ENCODE results near the gene GADD45GIP1. TPM values are rescaled to one million over a fixed set of nuclear protein-coding genes. Genes with fewer than 3 reads are reported as not detected.
A peak's percentile ranks its signal among the peaks of the same experiment; 100 is the strongest.
"Not testable (repeated sequence)": the region's sequence is repeated elsewhere in the genome, so short reads cannot be mapped to it uniquely, and the experiment has no call there.

GADD45GIP1 gene
- total and polyA plus RNA-seq, 4 experiments from 2014 or later = 14.7 to 65.1 (median 39.4) TPM

DNA sequence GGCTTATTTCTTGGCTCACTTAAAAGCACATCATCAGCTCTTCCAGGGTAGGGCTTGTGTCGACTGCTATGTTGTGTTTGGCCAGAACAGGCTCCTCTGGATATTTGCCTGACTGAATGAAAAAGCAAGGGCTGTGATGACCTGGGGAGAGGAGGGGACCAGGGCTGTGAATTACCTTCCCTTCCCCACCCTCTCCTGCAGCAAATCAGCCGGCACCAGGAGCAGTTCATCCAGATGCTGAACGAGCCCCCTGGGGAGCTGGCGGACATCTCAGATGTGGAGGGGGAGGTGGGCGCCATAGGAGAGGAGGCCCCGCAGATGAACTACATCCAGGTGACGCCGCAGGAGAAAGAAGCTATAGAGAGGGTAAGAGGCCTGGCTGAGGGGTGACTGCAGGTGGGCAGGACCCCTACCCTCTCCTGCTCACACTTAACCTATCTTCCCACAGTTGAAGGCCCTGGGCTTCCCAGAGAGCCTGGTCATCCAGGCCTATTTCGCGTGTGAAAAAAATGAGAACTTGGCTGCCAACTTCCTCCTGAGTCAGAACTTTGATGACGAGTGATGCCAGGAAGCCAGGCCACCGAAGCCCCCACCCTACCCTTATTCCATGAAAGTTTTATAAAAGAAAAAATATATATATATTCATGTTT lies 4.4 kb downstream of the GADD45GIP1 start:
- Mint-ChIP-seq H3K9me3 (no peaks in the 10 kb centered on the region), H3K4me1 (peaks cover 16 to 31% (median 21%) of the 10 kb centered on the region in 4 donors), H3K27ac (peak overlapping the region in 2 of 7 donors; percentile 52 to 59), H3K4me3 (peak overlapping the region in 1 of 8 donors; percentile 15), H3K36me3 (peaks cover 27 to 64% of the 10 kb centered on the region in 2 donors), H3K27me3 (no peaks in the 10 kb centered on the region)
- intact Hi-C loops (cut with micrococcal nuclease) = no loop called here
- CTCF ChIA-PET (ENCODE audit: partially characterized antibody) = interaction anchor here (0.5 to 4.3 kb wide), 6 partner anchors 9 to 68 kb away, joined by 3 to 35 read pairs (median 4); no protein-coding TSS in a partner anchor
- no peak for DNase-seq
- Histone ChIP-seq H3K9me3 (ENCODE audit: control insufficient read depth in 1 of 2, low read length in 2 of 2) (no peaks in the 10 kb centered on the region), H3K27ac (ENCODE audit: low read depth, low read length) (no peak overlapping the region), H3K4me1 (ENCODE audit: insufficient read depth, low read length) (peaks cover 25% of the 10 kb centered on the region), H3K4me3 (ENCODE audit: low read length in 2 of 2) (no peak overlapping the region), H3K36me3 (ENCODE audit: insufficient read depth, low read length) (peaks cover 38% of the 10 kb centered on the region), H3K27me3 (ENCODE audit: insufficient read depth, low read length) (no peaks in the 10 kb centered on the region)
- POLR2A ChIA-PET (ENCODE audit: partially characterized antibody) = interaction anchor here (0.6 to 1.5 kb wide), 4 partner anchors 15 to 109 kb away, joined by 3 to 4 read pairs (median 4); partner anchors contain the start of gene GCDH

DNA sequence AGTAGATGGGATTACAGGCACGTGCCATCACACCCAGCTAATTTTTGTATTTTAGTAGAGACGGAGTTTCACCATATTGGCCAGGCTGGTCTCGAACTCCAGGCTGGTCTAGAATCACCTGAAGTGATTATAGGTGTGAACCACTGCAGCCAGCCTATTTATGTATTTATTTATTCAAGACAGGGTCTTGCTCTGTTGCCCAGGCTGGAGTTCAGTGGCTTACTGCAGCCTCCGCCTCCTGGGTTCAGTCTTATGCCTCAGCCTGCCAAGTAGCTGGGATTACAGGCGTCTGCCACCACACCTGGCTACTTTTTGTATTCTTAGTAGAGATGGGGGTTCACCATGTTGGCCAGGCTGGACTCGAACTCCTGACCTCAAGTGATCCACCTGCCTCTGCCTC lies 5.0 kb downstream of the GADD45GIP1 start:
- POLR2A ChIA-PET (ENCODE audit: partially characterized antibody) = interaction anchor here (0.9 to 1.5 kb wide), 2 partner anchors 14 to 61 kb away, joined by 3 to 4 read pairs; partner anchors contain the start of gene GCDH
- H3K4me1 Mint-ChIP-seq = peaks cover 16 to 34% (median 21%) of the 10 kb centered on the region in 4 donors

DNA sequence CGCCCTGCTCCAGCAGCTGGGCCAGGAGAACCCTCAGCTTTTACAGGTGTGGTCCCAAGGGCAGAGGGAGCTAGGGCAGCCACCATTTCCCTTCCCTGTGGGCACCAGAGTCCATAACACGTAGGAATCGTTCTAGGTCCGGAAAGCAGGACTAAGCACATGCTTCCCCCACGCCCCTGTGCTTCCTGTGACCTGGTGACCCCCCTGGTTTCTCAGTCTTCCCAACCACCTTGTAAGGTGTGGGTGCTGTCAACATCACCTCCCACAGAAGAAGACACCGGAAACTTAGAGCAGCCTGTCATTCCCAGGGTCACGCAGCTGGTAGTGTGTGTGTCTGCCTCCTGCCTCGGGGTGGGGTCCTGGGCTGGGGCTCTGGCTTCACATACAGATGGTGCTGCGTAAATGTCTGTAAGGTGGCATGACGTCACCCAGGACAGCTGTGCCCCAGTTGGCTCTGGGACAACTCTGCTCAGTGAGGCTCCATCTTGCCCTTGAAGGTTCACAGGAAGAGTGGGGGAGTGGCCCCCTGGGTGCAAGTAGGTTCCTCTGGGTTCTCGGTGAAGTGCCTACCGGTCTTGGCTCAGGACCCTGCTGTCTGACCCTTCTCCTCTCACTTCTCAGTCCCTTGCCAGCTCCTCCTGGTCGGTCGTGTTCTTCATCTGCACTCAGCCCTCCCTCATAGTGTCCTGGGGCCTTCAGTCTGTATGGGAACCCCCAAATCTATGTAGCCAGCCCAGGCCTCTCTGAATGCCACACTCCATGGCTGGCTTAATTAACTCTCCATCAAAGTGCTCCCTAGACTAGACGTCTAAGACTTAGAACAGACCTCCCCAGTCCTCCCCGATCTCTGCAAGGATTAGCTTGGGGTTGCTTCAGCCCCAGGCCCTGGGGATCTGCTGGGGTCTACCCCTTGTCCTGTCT lies 7.4 kb downstream of the GADD45GIP1 start:
- Histone ChIP-seq H3K4me1 (ENCODE audit: insufficient read depth, low read length) (peaks cover 25% of the 10 kb centered on the region), H3K27ac (ENCODE audit: low read depth, low read length) (no peak overlapping the region), H3K9me3 (ENCODE audit: control insufficient read depth in 1 of 2, low read length in 2 of 2) (no peaks in the 10 kb centered on the region), H3K27me3 (ENCODE audit: insufficient read depth, low read length) (no peaks in the 10 kb centered on the region), H3K36me3 (ENCODE audit: insufficient read depth, low read length) (peaks cover 44% of the 10 kb centered on the region), H3K4me3 (ENCODE audit: low read length in 2 of 2) (no peak overlapping the region)
- Mint-ChIP-seq H3K9me3 (peaks cover 0 to 3% (median 0%) of the 10 kb centered on the region in 8 donors), H3K27ac (peak overlapping the region in 2 of 7 donors; percentile 55 to 85), H3K27me3 (peaks cover 0 to 2% of the 10 kb centered on the region in 2 donors), H3K36me3 (peaks cover 30 to 72% of the 10 kb centered on the region in 2 donors), H3K4me1 (peaks cover 11 to 37% (median 18%) of the 10 kb centered on the region in 4 donors), H3K4me3 (peak overlapping the region in 2 of 8 donors; percentile 6 to 25)
- CTCF ChIA-PET (ENCODE audit: partially characterized antibody) = interaction anchor here (0.8 to 2.4 kb wide), 2 partner anchors 15 to 16 kb away, joined by 5 read pairs; no protein-coding TSS in a partner anchor
- POLR2A ChIA-PET (ENCODE audit: partially characterized antibody) = interaction anchor here (1.1 to 2.0 kb wide), 2 partner anchors 11 to 16 kb away, joined by 4 to 10 read pairs; partner anchors contain the start of genes CALR and FARSA
- intact Hi-C loops (cut with micrococcal nuclease) = loop anchor here (5.0 kb wide), 1 partner anchor 157 kb away; the partner anchor contains the start of gene JUNB
- DNase-seq = no peak

More for the DNA sequence above, 5.0 kb downstream of the GADD45GIP1 start:
- intact Hi-C loops (cut with micrococcal nuclease); H3K9me3 ChIP-seq (ENCODE audit: control insufficient read depth in 1 of 2, low read length in 2 of 2); DNase-seq; H3K27ac ChIP-seq (ENCODE audit: low read depth, low read length); H3K9me3 Mint-ChIP-seq; H3K27me3 ChIP-seq (ENCODE audit: insufficient read depth, low read length); H3K4me3 ChIP-seq (ENCODE audit: low read length in 2 of 2); H3K4me3 Mint-ChIP-seq; H3K27me3 Mint-ChIP-seq: not testable (repeated sequence)
- Mint-ChIP-seq H3K27ac (peak overlapping the region in 2 of 7 donors; percentile 59 to 75), H3K36me3 (peaks cover 28 to 68% of the 10 kb centered on the region in 2 donors)
- peaks cover 40% of the 10 kb centered on the region for H3K36me3 ChIP-seq (ENCODE audit: insufficient read depth, low read length)
- H3K4me1 ChIP-seq (ENCODE audit: insufficient read depth, low read length) = peaks cover 27% of the 10 kb centered on the region
- CTCF ChIA-PET (ENCODE audit: partially characterized antibody) = interaction anchor here (0.5 to 2.4 kb wide), 5 partner anchors 9 to 67 kb away, joined by 3 to 5 read pairs (median 3); no protein-coding TSS in a partner anchor

DNA sequence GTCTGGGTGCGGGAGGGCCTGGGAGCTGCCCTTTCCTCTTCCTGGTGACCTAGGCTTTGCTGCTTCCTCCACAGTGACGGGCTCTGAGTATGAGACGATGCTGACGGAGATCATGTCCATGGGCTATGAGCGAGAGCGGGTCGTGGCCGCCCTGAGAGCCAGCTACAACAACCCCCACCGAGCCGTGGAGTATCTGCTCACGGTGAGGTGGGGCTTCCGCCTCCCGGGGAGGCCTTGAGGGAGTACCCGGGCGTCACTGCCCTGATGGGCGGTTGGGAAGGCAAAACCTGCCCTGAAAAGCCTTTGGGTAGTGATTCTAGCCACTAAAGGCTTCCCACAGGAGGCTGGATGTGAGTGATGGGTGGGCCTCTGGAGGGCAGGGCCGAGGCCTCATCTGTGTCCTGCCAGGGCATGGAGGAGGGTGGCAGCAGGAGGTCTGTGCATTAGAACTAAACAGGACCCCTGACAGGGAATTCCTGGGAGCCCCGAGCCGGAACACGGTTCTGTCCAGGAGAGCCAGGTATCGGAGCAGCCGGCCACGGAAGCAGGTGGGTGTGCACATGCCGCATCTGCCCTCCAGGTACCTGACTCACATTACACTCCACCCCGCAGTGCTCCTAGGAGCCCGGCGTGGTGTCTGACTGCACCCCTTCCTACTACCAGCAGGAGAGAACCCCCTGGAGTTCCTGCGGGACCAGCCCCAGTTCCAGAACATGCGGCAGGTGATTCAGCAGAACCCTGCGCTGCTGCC lies 8.2 kb downstream of the GADD45GIP1 start:
- Mint-ChIP-seq H3K27me3 (peaks cover 0 to 2% of the 10 kb centered on the region in 2 donors), H3K4me3 (peak overlapping the region in 2 of 8 donors; percentile 4 to 40), H3K36me3 (peaks cover 30 to 71% of the 10 kb centered on the region in 2 donors), H3K9me3 (peaks cover 0 to 3% (median 0%) of the 10 kb centered on the region in 8 donors), H3K4me1 (peaks cover 9 to 39% (median 16%) of the 10 kb centered on the region in 4 donors), H3K27ac (peak overlapping the region in 4 of 7 donors; percentile 29 to 99 (median 60))
- peak in 1 of 5 donors; percentile 28 for DNase-seq
- CTCF ChIA-PET (ENCODE audit: partially characterized antibody) = interaction anchor here (0.8 to 1.5 kb wide), 2 partner anchors 16 to 17 kb away, joined by 5 to 7 read pairs; no protein-coding TSS in a partner anchor
- no peaks in the 10 kb centered on the region for H3K9me3 ChIP-seq (ENCODE audit: control insufficient read depth in 1 of 2, low read length in 2 of 2)
- no peak overlapping the region for H3K27ac ChIP-seq (ENCODE audit: low read depth, low read length)
- H3K4me1 ChIP-seq (ENCODE audit: insufficient read depth, low read length) = peaks cover 25% of the 10 kb centered on the region
- H3K4me3 ChIP-seq (ENCODE audit: low read length in 2 of 2) = no peak overlapping the region
- peaks cover 49% of the 10 kb centered on the region for H3K36me3 ChIP-seq (ENCODE audit: insufficient read depth, low read length)
- POLR2A ChIA-PET (ENCODE audit: partially characterized antibody) = interaction anchor here (0.9 to 2.0 kb wide), 6 partner anchors 7 to 158 kb away, joined by 3 to 12 read pairs (median 6); partner anchors contain the start of genes CALR, FARSA, GADD45GIP1 and JUNB
- intact Hi-C loops (cut with micrococcal nuclease) = loop anchor here (5.0 kb wide), 1 partner anchor 156 kb away; the partner anchor contains the start of gene JUNB
- no peaks in the 10 kb centered on the region for H3K27me3 ChIP-seq (ENCODE audit: insufficient read depth, low read length)

DNA sequence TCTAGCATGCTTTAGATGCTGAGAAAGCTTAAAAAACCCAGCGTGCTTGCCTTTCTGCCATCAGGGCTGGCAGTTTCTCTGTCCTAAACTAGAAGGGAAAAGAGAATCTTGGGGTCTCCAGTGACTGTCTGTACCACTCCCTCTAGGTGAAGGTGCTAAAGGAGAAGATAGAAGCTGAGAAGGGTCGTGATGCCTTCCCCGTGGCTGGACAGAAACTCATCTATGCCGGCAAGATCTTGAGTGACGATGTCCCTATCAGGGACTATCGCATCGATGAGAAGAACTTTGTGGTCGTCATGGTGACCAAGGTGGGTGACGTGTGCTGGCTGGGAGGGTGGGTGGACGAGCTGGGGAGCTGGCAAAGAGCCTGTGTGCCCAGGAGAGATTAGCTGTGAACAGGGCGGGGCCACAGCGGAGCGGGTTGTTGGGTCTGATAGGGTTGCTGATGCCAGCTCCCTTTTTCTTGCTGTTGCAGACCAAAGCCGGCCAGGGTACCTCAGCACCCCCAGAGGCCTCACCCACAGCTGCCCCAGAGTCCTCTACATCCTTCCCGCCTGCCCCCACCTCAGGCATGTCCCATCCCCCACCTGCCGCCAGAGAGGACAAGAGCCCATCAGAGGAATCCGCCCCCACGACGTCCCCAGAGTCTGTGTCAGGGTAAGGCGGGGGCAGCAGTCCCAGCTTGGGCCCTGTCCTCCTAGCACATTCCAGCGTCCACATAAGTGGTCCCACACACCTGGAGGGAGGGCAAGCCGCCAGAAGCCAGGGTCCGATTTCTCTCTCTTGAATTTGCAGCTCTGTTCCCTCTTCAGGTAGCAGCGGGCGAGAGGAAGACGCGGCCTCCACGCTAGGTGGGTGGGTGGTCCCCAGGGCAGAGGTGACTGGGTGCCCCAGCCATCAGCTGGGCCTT lies 9.1 kb downstream of the GADD45GIP1 start:
- Mint-ChIP-seq H3K4me3 (peak overlapping the region in 5 of 8 donors; percentile 13 to 26 (median 18)), H3K36me3 (peaks cover 36 to 72% of the 10 kb centered on the region in 2 donors), H3K9me3 (peaks cover 0 to 3% (median 0%) of the 10 kb centered on the region in 8 donors), H3K27me3 (peaks cover 0 to 2% of the 10 kb centered on the region in 2 donors), H3K4me1 (peaks cover 12 to 46% (median 22%) of the 10 kb centered on the region in 4 donors), H3K27ac (peak overlapping the region; percentile 10 to 99 (median 70))
- H3K4me3 ChIP-seq (ENCODE audit: low read length in 2 of 2) = no peak overlapping the region
- peaks cover 50% of the 10 kb centered on the region for H3K36me3 ChIP-seq (ENCODE audit: insufficient read depth, low read length)
- no peaks in the 10 kb centered on the region for H3K9me3 ChIP-seq (ENCODE audit: control insufficient read depth in 1 of 2, low read length in 2 of 2)
- intact Hi-C loops (cut with micrococcal nuclease) = loop anchor here (5.0 kb wide), 1 partner anchor 156 kb away; the partner anchor contains the start of gene JUNB
- POLR2A ChIA-PET (ENCODE audit: partially characterized antibody) = interaction anchor here (0.9 to 2.7 kb wide), 6 partner anchors 8 to 157 kb away, joined by 3 to 13 read pairs (median 5); partner anchors contain the start of genes CALR, FARSA, GADD45GIP1 and GCDH
- CTCF ChIA-PET (ENCODE audit: partially characterized antibody) = interaction anchor here (1.5 kb wide), 1 partner anchor 17 kb away, joined by 7 read pairs; no protein-coding TSS in a partner anchor
- H3K27ac ChIP-seq (ENCODE audit: low read depth, low read length) = peak overlapping the region; percentile 0
- peak in 1 of 5 donors; percentile 38 for DNase-seq
- no peaks in the 10 kb centered on the region for H3K27me3 ChIP-seq (ENCODE audit: insufficient read depth, low read length)
- H3K4me1 ChIP-seq (ENCODE audit: insufficient read depth, low read length) = peaks cover 25% of the 10 kb centered on the region
